Immature natural killer cell (primary cell): ENCODE data around the gene PCNX2. TPM values are rescaled to one million over a fixed set of nuclear protein-coding genes. Genes with fewer than 3 reads are reported as not detected.

Experiments used
- DNase-seq, 3 donors: peaks; one replicate each; pipeline ENCODE4 v3.0.0; 2022; ENCODE audit warnings: mixed read lengths in 1 of 3
- H3K27ac Mint-ChIP-seq, 6 donors: one replicate each; pipeline ENCODE4 v1.8.0; 2020; ENCODE audit warnings: mixed read lengths in 6 of 6, mild to moderate bottlenecking in 5 of 6, inconsistent platforms in 4 of 6, moderate library complexity in 3 of 6
- H3K27me3 Mint-ChIP-seq, 3 donors: one replicate each; pipeline ENCODE4 v1.8.0; 2020 to 2021; ENCODE audit warnings: low read depth in 3 of 3, mild to moderate bottlenecking in 3 of 3, mixed read lengths in 3 of 3, moderate library complexity in 3 of 3, inconsistent platforms in 1 of 3
- H3K36me3 Mint-ChIP-seq, 3 donors: one replicate each; pipeline ENCODE4 v1.8.0; 2020; ENCODE audit warnings: mixed read lengths in 3 of 3, inconsistent platforms in 2 of 3, mild to moderate bottlenecking in 2 of 3
- H3K4me1 Mint-ChIP-seq, 2 donors: one replicate each; pipeline ENCODE4 v1.8.0; 2020; ENCODE audit warnings: inconsistent platforms in 2 of 2, mild to moderate bottlenecking in 2 of 2, mixed read lengths in 2 of 2, moderate library complexity in 1 of 2
- H3K4me3 Mint-ChIP-seq, 5 donors: one replicate each; pipeline ENCODE4 v1.8.0; 2020; ENCODE audit warnings: mild to moderate bottlenecking in 5 of 5, mixed read lengths in 5 of 5, inconsistent platforms in 3 of 5, moderate library complexity in 3 of 5
- H3K9me3 Mint-ChIP-seq, 6 donors: one replicate each; pipeline ENCODE4 v1.8.0; 2020; ENCODE audit warnings: mild to moderate bottlenecking in 6 of 6, mixed read lengths in 6 of 6, inconsistent platforms in 4 of 6, moderate library complexity in 3 of 6
- polyA plus RNA-seq, 3 donors: library from polyadenylated mRNA; unstranded; fragments of 300-500 nt; fragmentation: Illumina TruSeq; gene quantifications; one replicate each; pipeline ENCODE4 v1.2.3, GENCODE V29; 2021

Gene PCNX2, protein sequence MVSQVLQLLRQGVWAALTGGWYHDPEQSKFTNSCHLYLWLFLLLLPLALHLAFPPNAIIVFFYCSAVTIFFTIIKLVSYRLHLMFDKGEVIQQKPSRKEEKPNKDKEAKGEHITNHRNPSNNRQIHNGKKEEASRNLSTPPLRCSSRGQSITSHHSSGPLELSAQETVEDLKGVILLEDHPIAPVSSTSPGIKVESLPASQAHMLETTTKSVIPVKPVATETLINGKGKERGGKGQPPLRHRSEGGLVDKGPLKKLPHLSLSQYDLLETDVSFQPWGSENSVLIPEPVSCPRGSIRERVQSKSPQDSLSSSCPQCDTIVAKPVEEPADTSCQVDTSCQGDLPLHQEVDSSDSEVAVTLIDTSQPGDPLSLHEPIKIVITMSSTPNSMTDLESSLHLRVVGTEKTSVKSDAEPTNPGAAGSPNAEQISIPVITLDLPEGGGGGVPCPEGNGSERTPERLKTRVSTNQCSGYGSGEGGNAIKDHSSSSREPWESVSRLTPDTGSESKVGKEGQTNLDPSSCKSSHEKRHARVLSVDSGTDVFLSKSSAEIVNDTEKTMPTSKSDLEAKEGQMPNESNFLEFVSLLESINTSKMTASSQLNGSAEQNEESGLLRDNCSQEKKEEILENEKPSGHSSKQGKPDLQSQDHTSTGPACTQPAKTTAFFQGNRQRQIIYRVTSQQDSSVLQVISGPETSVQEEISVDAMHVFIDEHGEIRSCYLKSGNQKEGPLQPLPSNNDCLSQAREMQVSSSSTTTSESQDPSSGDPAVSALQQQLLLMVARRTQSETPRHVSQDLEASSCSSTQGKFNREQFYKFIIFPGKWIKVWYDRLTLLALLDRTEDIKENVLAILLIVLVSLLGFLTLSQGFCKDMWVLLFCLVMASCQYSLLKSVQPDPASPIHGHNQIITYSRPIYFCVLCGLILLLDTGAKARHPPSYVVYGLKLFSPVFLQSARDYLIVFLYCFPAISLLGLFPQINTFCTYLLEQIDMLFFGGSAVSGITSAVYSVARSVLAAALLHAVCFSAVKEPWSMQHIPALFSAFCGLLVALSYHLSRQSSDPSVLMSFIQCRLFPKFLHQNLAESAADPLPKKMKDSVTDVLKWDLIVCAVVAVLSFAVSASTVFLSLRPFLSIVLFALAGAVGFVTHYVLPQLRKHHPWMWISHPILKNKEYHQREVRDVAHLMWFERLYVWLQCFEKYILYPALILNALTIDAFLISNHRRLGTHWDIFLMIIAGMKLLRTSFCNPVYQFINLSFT (N-terminal part only)
- 1 to 10 TPM in 2 of 3 donors, not detected in 1; 1.1 to 2.6 TPM for polyA plus RNA-seq

DNA sequence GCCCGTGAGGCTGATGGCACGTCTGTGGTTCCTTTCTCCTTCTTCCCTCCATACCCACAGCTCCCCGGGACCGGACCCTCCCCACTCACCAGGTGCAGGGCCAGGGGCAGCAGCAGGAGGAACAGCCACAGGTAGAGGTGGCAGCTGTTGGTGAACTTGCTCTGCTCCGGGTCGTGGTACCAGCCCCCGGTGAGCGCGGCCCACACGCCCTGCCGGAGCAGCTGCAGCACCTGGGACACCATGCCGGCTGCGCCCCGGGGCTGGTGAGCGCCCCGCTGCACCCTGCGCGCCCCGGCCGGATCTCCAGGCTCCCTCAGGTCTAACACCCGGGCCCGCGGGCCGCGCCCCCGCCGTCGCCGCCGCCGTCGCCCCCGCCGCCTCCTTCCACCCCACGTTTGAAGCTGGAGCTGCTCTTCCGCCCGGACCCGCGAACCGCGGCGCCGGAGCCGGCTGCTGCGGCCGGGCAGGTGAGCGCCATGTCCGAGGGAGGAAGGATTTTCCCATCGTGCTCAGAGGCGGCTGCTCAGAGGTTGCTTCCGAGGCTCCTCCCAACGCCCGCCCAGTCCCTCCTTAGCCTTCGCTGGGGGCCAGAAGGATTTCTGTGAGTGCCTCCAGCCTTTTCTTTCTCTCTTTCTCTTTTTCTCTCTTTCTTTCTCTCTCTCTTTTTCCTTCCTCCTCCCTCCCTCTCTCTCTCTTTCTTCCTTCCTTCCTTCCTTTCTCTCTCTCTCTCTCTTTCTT is at the start of gene PCNX2:
Gene PCNX2, minus strand, starts transcription at position 489 of the 738 bp plus-strand sequence. Its CDS starts 247 bp downstream, at position 242.
- DNase-seq, result peak; percentile 31 to 58 (median 54)
- Mint-ChIP-seq H3K4me1 (peaks cover 16 to 19% of the 10 kb centered on the region in 2 donors), H3K27me3 (peaks cover 0 to 2% (median 2%) of the 10 kb centered on the region in 3 donors), H3K36me3 (no peaks in the 10 kb centered on the region), H3K27ac (peak within 1 kb of the TSS; percentile 38 to 91 (median 84)), H3K9me3 (no peaks in the 10 kb centered on the region), H3K4me3 (peak within 1 kb of the TSS; percentile 85 to 92 (median 87))

DNA sequence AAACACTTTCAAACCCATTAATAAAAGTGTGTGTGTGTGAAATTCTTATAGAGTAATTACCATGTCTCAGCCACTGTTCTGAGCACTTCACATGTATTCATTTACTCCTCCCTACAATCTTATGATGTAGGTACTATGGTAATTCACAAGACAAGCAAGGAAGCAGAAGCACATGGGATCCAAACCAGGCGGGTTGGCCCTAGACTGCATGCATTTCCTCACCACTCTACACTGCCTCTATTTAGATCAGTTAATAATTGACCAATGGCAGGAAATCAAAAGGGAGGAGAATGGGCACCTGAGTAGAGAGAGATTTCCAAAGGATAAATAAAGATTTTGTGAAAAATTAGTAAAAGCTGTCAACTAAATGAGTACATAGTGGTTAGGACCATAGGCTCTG is 47.7 kb upstream of the PCNX2 start:
- Mint-ChIP-seq H3K9me3 (peaks cover 0 to 6% (median 0%) of the 10 kb centered on the region in 6 donors), H3K4me3 (no peak overlapping the region), H3K4me1 (peaks cover 0 to 2% of the 10 kb centered on the region in 2 donors), H3K27me3 (peaks cover 2 to 15% (median 9%) of the 10 kb centered on the region in 3 donors), H3K36me3 (no peaks in the 10 kb centered on the region), H3K27ac (no peak overlapping the region)
- DNase-seq, result no peak

DNA sequence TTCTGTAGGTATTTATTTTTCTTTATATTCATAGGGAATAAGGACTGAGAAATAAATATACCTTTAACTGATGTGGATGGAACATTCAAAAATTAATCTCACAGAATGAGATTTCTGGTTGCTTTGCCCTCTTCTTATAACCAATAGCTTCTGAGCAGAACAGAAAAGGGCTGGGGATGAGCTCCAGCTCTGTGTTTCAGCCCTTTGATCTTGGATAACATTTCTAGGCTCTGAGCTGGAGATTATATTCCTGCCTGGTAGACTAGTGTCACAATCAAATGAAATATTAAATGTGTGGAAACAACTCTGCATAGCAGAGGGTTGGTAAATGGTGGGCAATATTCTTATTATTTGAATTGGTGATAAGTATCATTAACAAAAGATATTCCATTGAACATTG is 46.6 kb upstream of the PCNX2 start:
- Mint-ChIP-seq H3K27ac (no peak overlapping the region), H3K36me3 (no peaks in the 10 kb centered on the region), H3K9me3 (peaks cover 0 to 6% (median 0%) of the 10 kb centered on the region in 6 donors), H3K4me1 (peaks cover 0 to 2% of the 10 kb centered on the region in 2 donors), H3K27me3 (peaks cover 2 to 14% (median 10%) of the 10 kb centered on the region in 3 donors), H3K4me3 (no peak overlapping the region)
- DNase-seq, result no peak

DNA sequence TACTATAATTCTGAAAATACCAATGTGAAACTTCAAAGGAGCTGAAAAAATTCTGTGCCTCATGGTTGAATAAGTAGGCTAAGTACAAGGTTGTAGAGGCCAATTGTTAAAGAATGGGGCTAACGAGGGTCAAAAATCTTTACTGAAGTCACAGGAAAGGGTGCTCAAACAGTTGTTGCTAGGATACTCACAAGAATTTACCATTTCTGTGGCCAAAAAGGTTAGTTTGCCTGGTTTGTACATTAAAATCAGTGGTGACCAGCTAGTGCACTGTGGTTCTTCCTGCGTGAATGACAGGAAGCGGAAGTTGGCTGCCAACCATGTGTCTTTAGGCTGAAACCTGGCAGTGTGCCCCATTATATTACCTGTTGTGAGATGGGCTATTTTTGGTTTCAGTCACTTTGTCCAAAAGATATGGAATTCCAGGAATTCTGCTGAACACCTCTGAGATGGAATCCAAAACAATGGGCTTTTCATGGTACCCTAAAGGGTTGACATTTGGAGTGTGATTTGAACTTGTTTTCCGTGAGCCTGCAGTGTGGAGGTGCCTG is 45.5 kb upstream of the PCNX2 start:
- H3K9me3 Mint-ChIP-seq, result peaks cover 0 to 6% (median 0%) of the 10 kb centered on the region in 6 donors
- no peak overlapping the region for H3K27ac Mint-ChIP-seq
- peaks cover 2 to 20% (median 9%) of the 10 kb centered on the region in 3 donors for H3K27me3 Mint-ChIP-seq
- peaks cover 0 to 2% of the 10 kb centered on the region in 2 donors for H3K4me1 Mint-ChIP-seq
- no peaks in the 10 kb centered on the region for H3K36me3 Mint-ChIP-seq
- no peak overlapping the region for H3K4me3 Mint-ChIP-seq
- DNase-seq, result peak in 2 of 3 donors; percentile 7 to 13

DNA sequence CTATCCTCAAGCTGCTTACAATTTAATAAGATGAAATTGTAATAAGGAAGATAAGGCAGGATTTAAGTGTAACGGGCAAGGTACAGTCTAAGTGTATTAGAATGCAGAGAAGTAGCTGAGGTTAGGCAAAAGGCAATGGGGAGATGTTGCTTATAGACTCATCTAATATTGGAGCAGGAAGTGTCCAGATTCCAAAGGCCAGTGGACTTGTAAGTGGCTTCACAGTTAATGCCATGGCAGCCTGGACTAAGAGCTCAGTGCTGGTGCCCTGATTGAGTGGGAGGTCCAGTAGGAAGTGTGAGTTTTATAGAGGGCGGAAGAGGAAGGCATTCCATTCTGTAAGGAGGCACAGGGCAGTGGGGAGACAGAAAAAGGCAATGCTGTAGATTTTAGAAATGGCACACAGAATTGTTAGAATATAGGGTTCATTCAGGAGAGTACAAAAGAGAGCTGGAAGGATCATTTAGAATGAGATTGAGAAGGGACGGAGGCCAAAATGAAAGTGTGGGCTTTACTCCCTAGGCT is 44.6 kb upstream of the PCNX2 start:
- Mint-ChIP-seq H3K9me3 (peaks cover 0 to 6% (median 0%) of the 10 kb centered on the region in 6 donors), H3K27ac (no peak overlapping the region), H3K36me3 (no peaks in the 10 kb centered on the region), H3K4me3 (no peak overlapping the region), H3K4me1 (peaks cover 0 to 2% of the 10 kb centered on the region in 2 donors), H3K27me3 (peaks cover 2 to 24% (median 8%) of the 10 kb centered on the region in 3 donors)
- no peak for DNase-seq

DNA sequence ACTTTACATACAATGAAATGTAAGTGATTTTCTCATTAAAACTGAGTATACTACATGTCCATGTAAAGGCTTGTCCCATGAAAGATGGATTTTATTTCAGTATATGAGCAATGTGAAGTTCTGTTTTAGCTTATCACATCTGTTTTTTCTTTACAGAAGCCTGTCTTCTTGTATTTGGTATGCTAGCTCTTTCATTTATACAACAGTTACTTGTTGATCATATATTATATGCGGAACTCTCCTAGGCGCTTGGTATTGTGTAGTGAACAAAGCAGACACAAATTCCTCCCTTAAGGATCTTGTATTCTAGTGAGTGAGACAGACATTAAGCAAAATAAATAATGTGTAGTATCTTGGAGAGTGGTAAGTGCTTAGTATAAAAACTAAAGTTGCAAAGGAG is 42.6 kb upstream of the PCNX2 start:
- peaks cover 0 to 2% of the 10 kb centered on the region in 2 donors for H3K4me1 Mint-ChIP-seq
- no peak overlapping the region for H3K27ac Mint-ChIP-seq
- H3K9me3 Mint-ChIP-seq, result no peaks in the 10 kb centered on the region
- no peak overlapping the region for H3K4me3 Mint-ChIP-seq
- H3K27me3 Mint-ChIP-seq, result peaks cover 0 to 22% (median 8%) of the 10 kb centered on the region in 3 donors
- DNase-seq, result no peak
- no peaks in the 10 kb centered on the region for H3K36me3 Mint-ChIP-seq

DNA sequence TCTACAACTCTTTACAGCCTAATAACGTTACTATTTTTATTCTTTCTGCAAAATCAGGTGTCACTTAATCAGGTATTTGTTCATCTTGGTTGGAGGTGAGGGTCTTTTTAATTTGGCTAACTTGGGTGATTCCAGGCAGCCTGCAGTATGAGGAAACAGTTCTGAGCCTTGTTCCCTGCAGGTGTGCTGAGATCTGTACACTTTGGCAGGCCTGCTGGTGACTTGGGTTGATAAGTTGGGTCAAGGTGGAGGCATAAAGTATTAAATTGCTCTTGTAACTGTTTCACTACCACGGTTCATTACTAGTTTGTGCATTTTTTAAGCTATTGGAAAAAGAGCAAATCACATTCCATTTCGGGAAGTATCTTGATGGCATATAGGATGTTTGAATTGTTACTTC is 42.0 kb upstream of the PCNX2 start:
- H3K9me3 Mint-ChIP-seq, result no peaks in the 10 kb centered on the region

DNA sequence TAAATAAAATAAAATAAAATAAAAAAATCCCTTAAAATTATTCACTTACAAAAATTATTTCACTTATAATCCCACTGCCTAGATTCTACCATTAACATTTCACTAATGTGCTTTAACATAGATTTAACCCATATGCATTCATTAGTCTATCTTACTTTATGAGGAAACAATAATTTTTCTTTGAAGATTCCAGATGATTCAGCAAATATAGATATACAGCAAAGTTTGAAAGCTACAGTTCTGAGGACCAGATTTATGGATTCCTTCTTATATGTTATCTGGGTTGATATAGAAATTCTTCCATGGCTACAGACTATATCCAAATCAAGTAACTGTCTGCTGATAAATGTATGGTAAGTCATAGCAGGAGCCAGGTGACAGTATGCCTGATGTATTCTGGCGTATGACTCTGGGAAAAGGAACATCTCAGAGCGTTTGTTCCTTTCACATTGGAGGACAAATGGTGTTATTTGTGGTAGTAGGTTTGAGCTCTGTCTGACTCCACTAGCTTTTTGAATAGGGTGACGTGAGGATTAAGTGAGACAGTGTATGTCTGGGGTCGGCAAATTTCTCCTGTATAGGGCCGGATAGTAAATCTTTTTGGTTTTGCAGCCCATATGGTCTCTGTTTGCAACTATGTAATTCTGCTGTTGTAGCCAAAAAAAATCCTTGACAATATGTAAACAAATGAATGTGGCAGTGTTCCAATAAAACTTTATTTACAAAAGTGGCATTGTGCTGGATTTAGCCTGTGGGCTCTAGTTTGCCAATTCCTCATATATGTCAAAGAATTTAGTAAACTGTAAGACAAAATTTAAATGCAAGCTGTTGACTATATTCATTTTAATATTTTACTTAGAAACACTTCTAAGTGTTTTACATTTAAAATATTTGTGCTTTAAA is 41.3 kb upstream of the PCNX2 start:
- Mint-ChIP-seq H3K27me3 (peaks cover 2 to 23% (median 9%) of the 10 kb centered on the region in 3 donors), H3K4me3 (no peak overlapping the region)

More for the DNA sequence above, 42.0 kb upstream of the PCNX2 start:
- peaks cover 0 to 23% (median 8%) of the 10 kb centered on the region in 3 donors for H3K27me3 Mint-ChIP-seq
- DNase-seq, result no peak
- H3K36me3 Mint-ChIP-seq, result no peaks in the 10 kb centered on the region
- no peak overlapping the region for H3K27ac Mint-ChIP-seq
- no peak overlapping the region for H3K4me3 Mint-ChIP-seq
- peaks cover 0 to 2% of the 10 kb centered on the region in 2 donors for H3K4me1 Mint-ChIP-seq

DNA sequence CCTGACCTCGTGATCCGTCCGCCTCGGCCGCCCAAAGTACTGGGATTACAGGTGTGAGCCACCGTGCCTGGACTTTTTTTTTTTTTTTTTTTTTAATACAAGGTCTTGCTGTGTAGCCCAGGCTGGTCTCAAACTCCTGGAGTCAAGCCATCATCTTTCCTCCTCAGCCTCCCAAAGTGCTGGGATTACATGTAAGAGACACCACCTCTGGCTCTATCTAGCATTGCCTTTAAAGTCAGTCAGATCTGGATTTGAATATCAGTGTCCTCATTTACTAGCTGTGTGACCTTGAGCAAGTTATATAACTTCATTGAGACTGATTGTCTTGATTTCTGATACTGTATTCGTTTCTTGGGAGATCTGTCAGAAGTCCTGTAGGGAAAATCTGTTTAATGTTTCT is 38.6 kb upstream of the PCNX2 start:
- peaks cover 7% of the 10 kb centered on the region in 2 donors for H3K4me1 Mint-ChIP-seq
- no peak for DNase-seq
- H3K9me3 Mint-ChIP-seq, result no peaks in the 10 kb centered on the region

More for the DNA sequence above, 41.3 kb upstream of the PCNX2 start:
- Mint-ChIP-seq H3K4me1 (peaks cover 0 to 2% of the 10 kb centered on the region in 2 donors), H3K9me3 (no peaks in the 10 kb centered on the region), H3K27ac (no peak overlapping the region), H3K36me3 (no peaks in the 10 kb centered on the region)
- no peak for DNase-seq

DNA sequence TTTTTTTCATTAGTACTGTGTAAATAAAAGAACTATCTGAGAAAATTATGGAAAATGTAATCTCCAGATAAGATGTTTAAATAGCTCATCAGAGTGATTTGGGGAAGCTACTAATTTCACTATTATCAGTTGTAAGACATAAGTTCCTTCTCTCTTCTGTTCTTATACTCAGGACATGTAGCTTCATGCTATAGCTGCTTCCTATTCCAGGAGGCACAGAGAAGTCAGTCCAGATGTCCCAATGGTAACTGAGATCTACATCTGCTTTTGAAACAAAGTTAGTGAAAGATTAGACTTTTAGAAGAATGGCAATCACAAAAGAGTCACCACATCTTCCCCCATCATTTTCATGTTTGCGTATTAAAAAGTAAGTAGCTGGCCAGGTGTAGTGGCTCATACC is 37.6 kb upstream of the PCNX2 start:
- no peak overlapping the region for H3K4me3 Mint-ChIP-seq
- no peak overlapping the region for H3K27ac Mint-ChIP-seq
- no peaks in the 10 kb centered on the region for H3K9me3 Mint-ChIP-seq
- peaks cover 4 to 16% (median 6%) of the 10 kb centered on the region in 3 donors for H3K27me3 Mint-ChIP-seq
- H3K36me3 Mint-ChIP-seq, result no peaks in the 10 kb centered on the region
- no peak for DNase-seq
- H3K4me1 Mint-ChIP-seq, result peaks cover 12% of the 10 kb centered on the region in 2 donors

More for the DNA sequence above, 38.6 kb upstream of the PCNX2 start:
- no peaks in the 10 kb centered on the region for H3K36me3 Mint-ChIP-seq
- H3K27me3 Mint-ChIP-seq, result peaks cover 4 to 19% (median 4%) of the 10 kb centered on the region in 3 donors
- H3K4me3 Mint-ChIP-seq, result no peak overlapping the region
- no peak overlapping the region for H3K27ac Mint-ChIP-seq

DNA sequence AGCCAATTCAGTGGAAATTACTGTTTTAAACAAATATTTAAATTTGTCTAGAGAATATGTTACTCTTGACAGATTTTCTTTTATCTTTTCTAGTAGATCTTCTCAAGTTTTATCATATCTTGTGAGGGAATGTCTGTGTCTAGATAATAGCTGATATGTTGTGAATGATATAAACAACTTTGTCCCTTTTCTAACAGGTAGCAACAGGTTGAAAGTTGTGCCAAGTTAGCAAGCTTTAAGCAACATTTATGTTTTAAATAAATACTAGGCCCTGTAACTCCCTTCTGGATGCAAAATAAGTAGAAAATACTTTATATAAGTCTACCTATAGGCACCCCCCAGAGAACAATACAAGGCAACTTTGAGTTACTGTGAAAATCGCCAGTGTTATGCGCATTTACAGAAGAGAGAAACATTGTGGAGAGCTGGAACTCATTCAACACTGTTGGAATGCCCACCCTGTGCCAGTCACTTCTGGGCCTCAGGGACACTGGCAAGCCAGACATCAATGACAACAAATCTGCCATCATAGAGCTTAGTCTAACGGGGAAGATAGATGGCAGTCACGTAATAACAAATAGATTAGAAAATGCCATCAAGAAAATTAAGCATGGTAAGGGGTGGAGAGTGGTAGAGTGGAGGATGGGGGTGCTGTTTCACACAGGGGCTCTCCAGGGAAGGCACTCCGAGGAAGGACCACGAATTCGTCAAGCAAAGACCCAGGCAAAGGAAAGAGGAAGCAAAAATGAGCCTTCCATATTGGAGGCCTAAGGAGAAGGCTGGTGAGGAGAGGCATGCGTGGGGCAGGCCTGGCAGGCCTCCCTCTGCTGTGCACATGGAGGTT is 36.4 kb upstream of the PCNX2 start:
- H3K4me1 Mint-ChIP-seq, result peaks cover 12 to 13% of the 10 kb centered on the region in 2 donors
- H3K27me3 Mint-ChIP-seq, result peaks cover 2 to 15% (median 6%) of the 10 kb centered on the region in 3 donors
- H3K36me3 Mint-ChIP-seq, result no peaks in the 10 kb centered on the region
- H3K4me3 Mint-ChIP-seq, result no peak overlapping the region
- no peaks in the 10 kb centered on the region for H3K9me3 Mint-ChIP-seq
- no peak overlapping the region for H3K27ac Mint-ChIP-seq
- DNase-seq, result no peak
